HCT116 (cell line): ENCODE measurements around the gene RPL38. TPM values are rescaled to one million over a fixed set of nuclear protein-coding genes. Genes with fewer than 3 reads are reported as not detected.

Source experiments
- ATAC-seq: fragments of 200-7000 bp; cut with Tn5 transposase; 2 replicates; pipeline ENCODE4 v1.9.1; 2020; ENCODE audit warnings: mild to moderate bottlenecking, moderate library complexity
- BruUV-seq: library from RNA; stranded (reverse); fragments of 400-500 nt; replicated peaks from 2 replicates; lab custom pipeline; 2021; lab: Mats Ljungman, UMichigan
- CTCF ChIA-PET: fragments of 300-600 bp; sonication (Branson Sonifier 250); formaldehyde crosslinking; loops from one replicate; lab custom pipeline; 2021; ENCODE audit warnings: antibody characterized with exemption; lab: Charles Lee
- POLR2A ChIA-PET: fragments of 300-600, 350-600 bp; sonication (Branson Sonifier 250); formaldehyde crosslinking; loops from one replicate; lab custom pipeline; 2021; ENCODE audit warnings: antibody characterized with exemption; lab: Charles Lee
- RAD21 ChIA-PET, 2 experiments: fragments of 300-600 bp; sonication (Branson Sonifier 250); formaldehyde crosslinking; loops; one replicate each; lab custom pipeline; 2023; ENCODE audit warnings: low total read pairs in 2 of 2; ENCODE audit not compliant: uncharacterized antibody in 2 of 2, unreplicated experiment in 2 of 2, low non-redundant PET in 1 of 2; lab: Charles Lee
- DNase-seq: peaks from one replicate; pipeline ENCODE4 v3.0.0-alpha.2; 2010; ENCODE audit warnings: low read depth, low spot score
- H2AFZ ChIP-seq: fragments of 200-600 bp; shearing (Covaris generic), sonication (generic); 2 replicates; pipeline ENCODE4 v1.6.1; 2017; ENCODE audit warnings: low read depth, mixed run types, mixed read lengths, antibody characterized with exemption, low read length; ENCODE audit not compliant: poor library complexity, severe bottlenecking
- H3K27ac ChIP-seq: 2 replicates; pipeline ENCODE4 v1.5.1; 2012; ENCODE audit warnings: low read depth, low read length
- H3K27me3 ChIP-seq: fragments of 200-600 bp; sonication (generic); 2 replicates; pipeline ENCODE4 v1.6.1; 2016; ENCODE audit warnings: mixed run types, low read length, mixed read lengths; ENCODE audit not compliant: insufficient read depth
- H3K36me3 ChIP-seq, 2 experiments: fragments of 200-500 bp in 1 of 2; fragments of 200-600 bp in 1 of 2; sonication (Bioruptor generic) in 1 of 2; sonication (generic) in 1 of 2; 2 replicates each; pipeline versions ENCODE4 v1.5.1 to v1.6.1; 2014 to 2016; ENCODE audit warnings: low read length in 2 of 2, inconsistent platforms in 1 of 2, mixed read lengths in 1 of 2, mixed run types in 1 of 2; ENCODE audit not compliant: insufficient read depth in 2 of 2, control insufficient read depth in 1 of 2
- H3K4me1 ChIP-seq, 2 experiments: fragments of 200-600 bp in 1 of 2; sonication (generic) in 1 of 2; 2 replicates each; pipeline versions ENCODE4 v1.5.1 to v1.6.1; 2012 to 2017; ENCODE audit warnings: low read length in 2 of 2, inconsistent platforms in 1 of 2, mild to moderate bottlenecking in 1 of 2, mixed read lengths in 1 of 2, mixed run types in 1 of 2, moderate library complexity in 1 of 2; ENCODE audit not compliant: insufficient read depth in 2 of 2, control insufficient read depth in 1 of 2
- H3K4me2 ChIP-seq: fragments of 200-600 bp; sonication (generic); 2 replicates; pipeline ENCODE4 v1.6.1; 2017; ENCODE audit warnings: mixed run types, low read length, mixed read lengths
- H3K4me3 ChIP-seq, 2 experiments: fragments of 200-600 bp in 1 of 2; sonication (generic) in 1 of 2; replicated peaks in 1 of 2; 2 replicates each; pipeline ENCODE4 v1.5.1; 2011 to 2016; ENCODE audit warnings: low read length in 2 of 2, control low read depth in 1 of 2, low read depth in 1 of 2, mild to moderate bottlenecking in 1 of 2, mixed read lengths in 1 of 2, mixed run types in 1 of 2
- H3K79me2 ChIP-seq: fragments of 200-600 bp; sonication (generic); 2 replicates; pipeline ENCODE4 v1.6.1; 2017; ENCODE audit warnings: mild to moderate bottlenecking, mixed run types, low read length, moderate library complexity, mixed read lengths; ENCODE audit not compliant: insufficient read depth
- H3K9ac ChIP-seq: fragments of 200-600 bp; sonication (generic); 2 replicates; pipeline ENCODE4 v1.6.1; 2016; ENCODE audit warnings: low read length, mixed read lengths
- H3K9me2 ChIP-seq: fragments of 200-600 bp; sonication (generic), shearing (Covaris generic); 2 replicates; pipeline ENCODE4 v1.6.1; 2017; ENCODE audit warnings: mixed run types, mild to moderate bottlenecking, moderate library complexity; ENCODE audit not compliant: insufficient read depth
- H3K9me3 ChIP-seq, 2 experiments: fragments of 200-500 bp in 1 of 2; fragments of 200-600 bp in 1 of 2; sonication (Bioruptor generic) in 1 of 2; sonication (generic) in 1 of 2; 2 replicates each; pipeline ENCODE4 v1.6.1; 2014 to 2017; ENCODE audit warnings: low read length in 2 of 2, mixed read lengths in 2 of 2, inconsistent platforms in 1 of 2, low read depth in 1 of 2, mild to moderate bottlenecking in 1 of 2, mixed run types in 1 of 2, moderate library complexity in 1 of 2; ENCODE audit not compliant: control insufficient read depth in 1 of 2, insufficient read depth in 1 of 2
- H4K20me1 ChIP-seq: fragments of 200-600 bp; sonication (generic), shearing (Covaris generic); 2 replicates; pipeline ENCODE4 v1.6.1; 2017; ENCODE audit warnings: mixed run types, mild to moderate bottlenecking, moderate library complexity; ENCODE audit not compliant: insufficient read depth
- CBX3 ChIP-seq: IDR thresholded peaks from 2 replicates; pipeline ENCODE4 v1.6.1; 2012; ENCODE audit warnings: low read depth
- CEBPB ChIP-seq: IDR thresholded peaks from 2 replicates; pipeline ENCODE4 v1.6.1; 2012; ENCODE audit warnings: low read depth
- CTCF ChIP-seq, 3 experiments: fragments of 200-600 bp in 1 of 3; sonication (generic) in 1 of 3; IDR thresholded peaks in 2 of 3; conservative IDR thresholded peaks in 1 of 3; 2 replicates each; pipeline ENCODE4 v1.5.1; 2012 to 2017; ENCODE audit warnings: low read depth in 2 of 3, low read length in 2 of 3, antibody characterized with exemption in 1 of 3, borderline replicate concordance in 1 of 3, control low read depth in 1 of 3, mild to moderate bottlenecking in 1 of 3, mixed read lengths in 1 of 3, mixed run types in 1 of 3, moderate library complexity in 1 of 3; ENCODE audit not compliant: insufficient read depth in 1 of 3
- ELF1 ChIP-seq: IDR thresholded peaks from 2 replicates; pipeline ENCODE4 v1.6.1; 2012; ENCODE audit warnings: low read depth, borderline replicate concordance
- EZH2phosphoT487 ChIP-seq: fragments of 200-600 bp; IDR thresholded peaks from 2 replicates; pipeline ENCODE4 v1.6.1; 2018; ENCODE audit warnings: antibody characterized with exemption, borderline replicate concordance
- FOSL1 ChIP-seq: IDR thresholded peaks from 2 replicates; pipeline ENCODE4 v1.6.1; 2012; ENCODE audit warnings: low read depth
- JUND ChIP-seq: IDR thresholded peaks from 2 replicates; pipeline ENCODE4 v1.6.1; 2012
- POLR2A ChIP-seq: IDR thresholded peaks from 2 replicates; pipeline ENCODE4 v1.7.0; 2011; ENCODE audit warnings: borderline replicate concordance; ENCODE audit not compliant: insufficient read depth, insufficient read length; ENCODE audit errors: extremely low read depth
- POLR2AphosphoS5 ChIP-seq: IDR thresholded peaks from 2 replicates; pipeline ENCODE4 v1.6.1; 2011; ENCODE audit warnings: mild to moderate bottlenecking, low read depth, low read length, moderate library complexity
- SIN3A ChIP-seq: IDR thresholded peaks from 2 replicates; pipeline ENCODE4 v1.6.1; 2012; ENCODE audit warnings: low read depth
- SRF ChIP-seq: IDR thresholded peaks from 2 replicates; pipeline ENCODE4 v1.6.1; 2012; ENCODE audit warnings: low read depth
- YY1 ChIP-seq: IDR thresholded peaks from 2 replicates; pipeline ENCODE4 v1.6.1; 2011; ENCODE audit warnings: low read length, low read depth, moderate library complexity, mild to moderate bottlenecking; ENCODE audit not compliant: insufficient replicate concordance; ENCODE audit errors: extremely low read depth
- ZFX ChIP-seq: fragments of 450-650 bp; IDR thresholded peaks from 2 replicates; pipeline ENCODE4 v1.6.1; 2017
- ZNF274 ChIP-seq: fragments of 200-500 bp; sonication (Bioruptor generic); IDR thresholded peaks from 2 replicates; pipeline ENCODE4 v1.6.1; 2014; ENCODE audit warnings: mild to moderate bottlenecking, low read depth, low read length, inconsistent platforms
- intact Hi-C: fragments of 100-400 bp; cut with micrococcal nuclease; formaldehyde crosslinking; loops from 2 replicates; pipeline ENCODE4 v1.10.0; 2022
- total RNA-seq: library from RNA; stranded (reverse); gene quantifications from one replicate; pipeline ENCODE4 v1.2.1, GENCODE V29; 2021; ENCODE audit not compliant: unreplicated experiment
- TF ChIP-seq, protein P1 (sequence below): IDR thresholded peaks from 2 replicates; pipeline ENCODE4 v1.6.1; 2012

RPL38 gene
- total RNA-seq, 1 experiment from 2014 or later = 1,628 TPM

DNA sequence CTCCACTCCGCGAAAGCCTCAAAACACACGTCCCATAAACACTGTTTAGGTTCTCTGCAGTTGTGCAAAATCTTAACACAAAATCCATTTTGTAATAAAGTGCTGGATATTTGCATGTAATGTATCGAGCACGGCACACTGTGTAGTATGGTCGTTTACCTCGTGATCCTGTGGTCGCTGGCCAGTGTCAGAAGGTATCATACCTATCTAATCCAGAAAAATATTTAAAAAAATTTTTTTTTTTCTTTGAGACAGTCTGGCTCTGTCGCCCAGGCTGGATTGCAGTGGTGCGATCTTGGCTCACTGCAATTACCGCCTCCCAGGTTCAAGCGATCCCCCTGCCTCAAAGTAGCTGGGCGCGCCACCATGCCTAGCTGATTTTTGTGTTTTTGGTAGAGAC lies 996 bp downstream of the RPL38 start:
- H3K9ac ChIP-seq = peak overlapping the region; percentile 99
- ChIA-PET POLR2A (interaction anchor here (1.0 to 2.1 kb wide), 3 partner anchors 9 to 164 kb away, joined by 5 to 16 read pairs (median 6); partner anchors contain the start of gene TTYH2), RAD21 (no interaction called here), CTCF (interaction anchor here (1.8 kb wide), 1 partner anchor 9 kb away, joined by 8 read pairs; the partner anchor contains the start of gene TTYH2)
- peak overlapping the region; percentile 98 to 99 for H3K4me3 ChIP-seq
- TF ChIP-seq CEBPB (no peak), CTCF (IDR thresholded peaks at IDR 0.05 in 2 of 3, conservative IDR thresholded peaks at IDR 0.05 in 1 of 3; ENCODE audit: borderline replicate concordance in 1 of 3, insufficient read depth in 1 of 3, low read depth in 2 of 3, low read length in 2 of 3) (no peak), SRF (no peak), ELF1 (no peak), YY1 (no peak), ZNF274 (no peak), JUND (no peak)
- no peaks in the 10 kb centered on the region for H3K27me3 ChIP-seq
- intact Hi-C loops = no loop called here
- H4K20me1 ChIP-seq = peaks cover 43% of the 10 kb centered on the region; the same call in 1 of the 2 replicates
- H2AFZ ChIP-seq = no peak overlapping the region
- peaks cover 60% of the 10 kb centered on the region for H3K79me2 ChIP-seq
- no TSS peak for BruUV-seq
- DNase-seq = no peak
- ATAC-seq = no peak
- peaks cover 40 to 55% of the 10 kb centered on the region in 2 experiments for H3K36me3 ChIP-seq
- no peaks in the 10 kb centered on the region for H3K9me2 ChIP-seq
- H3K27ac ChIP-seq = peak overlapping the region; percentile 65
- peak overlapping the region; percentile 90 for H3K4me2 ChIP-seq
- H3K9me3 ChIP-seq = no peaks in the 10 kb centered on the region
- peaks cover 11 to 52% of the 10 kb centered on the region in 2 experiments for H3K4me1 ChIP-seq

DNA sequence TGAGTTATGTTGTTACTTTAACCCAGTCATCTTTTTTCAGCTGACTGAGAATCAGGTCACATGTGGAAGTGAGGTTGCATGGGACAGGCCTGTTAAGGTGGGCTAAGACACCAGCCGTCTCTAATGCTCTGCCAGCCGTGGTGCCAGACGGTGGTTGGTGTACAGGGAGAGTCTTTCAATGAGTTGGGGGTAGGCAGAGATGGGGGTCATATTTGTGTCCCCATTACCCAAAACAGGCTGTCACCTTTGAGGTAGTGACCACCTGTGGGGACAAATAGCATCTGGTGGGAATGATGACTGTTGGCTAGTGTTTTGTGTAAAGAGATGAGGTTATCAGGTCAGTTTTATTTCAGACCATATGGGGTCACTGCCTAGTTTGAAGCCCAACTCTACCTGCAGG lies 1.8 kb downstream of the RPL38 start:
- BruUV-seq = no TSS peak
- RAD21 ChIA-PET = no interaction called here
- ATAC-seq = no peak
- Histone ChIP-seq H3K9me2 (no peaks in the 10 kb centered on the region), H3K27me3 (no peaks in the 10 kb centered on the region), H3K4me2 (peak overlapping the region; percentile 90), H2AFZ (no peak overlapping the region), H3K4me3 (peak overlapping the region; percentile 98 to 99), H3K79me2 (peaks cover 63% of the 10 kb centered on the region), H3K9ac (peak overlapping the region; percentile 99), H3K27ac (peak overlapping the region; percentile 65), H3K9me3 (no peaks in the 10 kb centered on the region), H3K36me3 (peaks cover 44 to 63% of the 10 kb centered on the region in 2 experiments), H4K20me1 (peaks cover 49% of the 10 kb centered on the region; the same call in 1 of the 2 replicates), H3K4me1 (peaks cover 11 to 53% of the 10 kb centered on the region in 2 experiments)
- intact Hi-C loops = no loop called here
- POLR2A ChIA-PET = interaction anchor here (1.0 kb wide), 1 partner anchor 163 kb away, joined by 5 read pairs; no protein-coding TSS in a partner anchor
- CTCF ChIA-PET = no interaction called here
- DNase-seq = no peak
- TF ChIP-seq, protein P1, sequence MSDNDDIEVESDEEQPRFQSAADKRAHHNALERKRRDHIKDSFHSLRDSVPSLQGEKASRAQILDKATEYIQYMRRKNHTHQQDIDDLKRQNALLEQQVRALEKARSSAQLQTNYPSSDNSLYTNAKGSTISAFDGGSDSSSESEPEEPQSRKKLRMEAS = no peak
- TF ChIP-seq CEBPB (no peak), FOSL1 (no peak), YY1 (no peak), JUND (no peak), SIN3A (no peak), EZH2phosphoT487 (no peak), ZFX (no peak), CBX3 (no peak), POLR2AphosphoS5 (no peak), POLR2A (no peak), ZNF274 (no peak)
